ENCODE data around the gene ATP5IF1.

Gene ATP5IF1

GRCh38 chr1:28286111-28286510 lies 50.2 kb downstream of the ATP5IF1 start:
- H3K27ac ChIP-seq (ENCODE audit: low read depth, low read length), result no peak overlapping the region
- H3K36me3 ChIP-seq (ENCODE audit: control insufficient read depth, insufficient read depth, low read length), result peaks cover 16% of the 10 kb centered on the region
- H3K9me3 ChIP-seq (ENCODE audit: control insufficient read depth, insufficient read depth, low read length), result no peaks in the 10 kb centered on the region
- H3K9ac ChIP-seq (ENCODE audit: low read depth, low read length), result no peak overlapping the region; the same call in 1 of the 2 replicates
- H3K4me3 ChIP-seq (ENCODE audit: low read depth, low read length), result no peak overlapping the region
- peaks cover 7% of the 10 kb centered on the region; the same call in 1 of the 2 replicates for H3K4me1 ChIP-seq (ENCODE audit: control insufficient read depth, insufficient read depth, low read length)
- H3K27me3 ChIP-seq (ENCODE audit: control insufficient read depth, insufficient read depth, low read length), result no peaks in the 10 kb centered on the region
